Dendritic cell treated with granulocyte-macrophage colony-stimulating factor and Interleukin-4, amounts not matched to agents 40 ng/mL and 50 ng/mL, for 4 days (primary cell): Measurements from ENCODE around the gene ALCAM.

Experiments
- H3K27ac Mint-ChIP-seq: one replicate; pipeline ENCODE4 v1.8.0; 2022; ENCODE audit warnings: mild to moderate bottlenecking, mixed read lengths
- H3K27me3 Mint-ChIP-seq: one replicate; pipeline ENCODE4 v1.8.0; 2022; ENCODE audit warnings: mild to moderate bottlenecking, mixed read lengths
- H3K36me3 Mint-ChIP-seq: one replicate; pipeline ENCODE4 v1.8.0; 2022; ENCODE audit warnings: low read depth, mixed read lengths
- H3K4me1 Mint-ChIP-seq: one replicate; pipeline ENCODE4 v1.8.0; 2022; ENCODE audit warnings: low read depth, mixed read lengths
- H3K4me3 Mint-ChIP-seq: one replicate; pipeline ENCODE4 v1.8.0; 2022; ENCODE audit warnings: mild to moderate bottlenecking, moderate library complexity, mixed read lengths
- H3K9me3 Mint-ChIP-seq: one replicate; pipeline ENCODE4 v1.8.0; 2022; ENCODE audit warnings: mixed read lengths
- intact Hi-C: fragments of 100-400 bp; cut with micrococcal nuclease; formaldehyde crosslinking; loops from one replicate; pipeline ENCODE4 v1.15.0; 2022

ALCAM gene

DNA sequence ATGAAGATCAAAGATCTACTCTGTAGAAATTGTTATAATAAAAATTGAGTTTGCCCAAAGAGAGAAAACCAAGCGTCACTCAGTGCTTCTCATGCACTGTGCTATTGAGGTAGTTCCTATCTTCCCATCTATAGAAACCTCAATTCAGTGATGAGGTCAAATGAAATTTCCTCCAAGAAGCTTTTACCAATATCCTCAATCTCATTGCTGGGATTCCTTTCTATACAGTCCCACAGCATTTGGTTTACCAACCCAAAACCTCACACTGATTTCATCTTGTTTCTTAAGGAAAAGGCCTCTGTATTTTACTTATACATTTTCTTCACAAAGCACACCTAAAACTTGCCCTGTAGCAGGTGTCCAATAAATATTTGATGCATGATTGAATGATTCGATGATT lies 147.2 kb downstream of the ALCAM start:
- intact Hi-C loops: loop anchor here (10.0 kb wide), 1 partner anchor 919 kb away; no protein-coding TSS in a partner anchor
- no peak overlapping the region for H3K27ac Mint-ChIP-seq

GRCh38 chr3:105515372-105515771 lies 148.7 kb downstream of the ALCAM start:
- no peaks in the 10 kb centered on the region for H3K27me3 Mint-ChIP-seq
- intact Hi-C loops: loop anchor here (5.0 to 10.0 kb wide), 3 partner anchors 921 to 1413 kb away; no protein-coding TSS in a partner anchor
- no peaks in the 10 kb centered on the region for H3K4me1 Mint-ChIP-seq
- H3K4me3 Mint-ChIP-seq: no peak overlapping the region
- H3K27ac Mint-ChIP-seq: no peak overlapping the region
- H3K9me3 Mint-ChIP-seq: no peaks in the 10 kb centered on the region
- H3K36me3 Mint-ChIP-seq: no peaks in the 10 kb centered on the region

More for the DNA sequence above, 147.2 kb downstream of the ALCAM start:
- no peaks in the 10 kb centered on the region for H3K36me3 Mint-ChIP-seq
- H3K4me3 Mint-ChIP-seq: no peak overlapping the region
- no peaks in the 10 kb centered on the region for H3K9me3 Mint-ChIP-seq
- H3K27me3 Mint-ChIP-seq: no peaks in the 10 kb centered on the region
- no peaks in the 10 kb centered on the region for H3K4me1 Mint-ChIP-seq

DNA sequence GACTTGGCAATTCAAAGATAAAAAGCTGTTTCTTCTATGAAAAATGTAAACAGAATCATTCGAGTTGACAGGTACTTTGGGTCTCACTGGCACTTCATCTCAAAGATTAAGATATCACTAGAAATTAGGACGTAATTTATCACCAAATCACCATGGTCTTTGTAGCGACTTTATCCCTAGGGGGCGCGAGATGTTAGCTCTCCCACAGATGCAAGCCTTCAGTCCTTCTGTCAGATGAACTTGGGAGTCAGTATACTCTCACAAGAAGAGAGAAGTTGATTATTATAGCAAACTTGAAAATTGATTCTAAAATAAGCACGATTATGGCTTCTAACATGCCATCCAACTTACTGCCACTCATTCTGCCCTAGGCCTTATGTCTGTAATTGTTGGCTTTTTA lies 150.3 kb downstream of the ALCAM start:
- Mint-ChIP-seq H3K27ac (no peak overlapping the region), H3K4me3 (no peak overlapping the region), H3K36me3 (no peaks in the 10 kb centered on the region), H3K4me1 (no peaks in the 10 kb centered on the region), H3K9me3 (no peaks in the 10 kb centered on the region), H3K27me3 (no peaks in the 10 kb centered on the region)
- intact Hi-C loops: loop anchor here (5.0 to 10.0 kb wide), 3 partner anchors 922 to 1415 kb away; no protein-coding TSS in a partner anchor

- Mint-ChIP-seq H3K4me1 (no peaks in the 10 kb centered on the region), H3K27ac (no peak overlapping the region), H3K27me3 (no peaks in the 10 kb centered on the region), H3K4me3 (no peak overlapping the region), H3K36me3 (no peaks in the 10 kb centered on the region), H3K9me3 (no peaks in the 10 kb centered on the region)
- intact Hi-C loops: loop anchor here (2.0 to 10.0 kb wide), 5 partner anchors 149 to 1416 kb away; no protein-coding TSS in a partner anchor
Observed at GRCh38 chr3:105518203-105518602, 151.5 kb downstream of the ALCAM start.

DNA sequence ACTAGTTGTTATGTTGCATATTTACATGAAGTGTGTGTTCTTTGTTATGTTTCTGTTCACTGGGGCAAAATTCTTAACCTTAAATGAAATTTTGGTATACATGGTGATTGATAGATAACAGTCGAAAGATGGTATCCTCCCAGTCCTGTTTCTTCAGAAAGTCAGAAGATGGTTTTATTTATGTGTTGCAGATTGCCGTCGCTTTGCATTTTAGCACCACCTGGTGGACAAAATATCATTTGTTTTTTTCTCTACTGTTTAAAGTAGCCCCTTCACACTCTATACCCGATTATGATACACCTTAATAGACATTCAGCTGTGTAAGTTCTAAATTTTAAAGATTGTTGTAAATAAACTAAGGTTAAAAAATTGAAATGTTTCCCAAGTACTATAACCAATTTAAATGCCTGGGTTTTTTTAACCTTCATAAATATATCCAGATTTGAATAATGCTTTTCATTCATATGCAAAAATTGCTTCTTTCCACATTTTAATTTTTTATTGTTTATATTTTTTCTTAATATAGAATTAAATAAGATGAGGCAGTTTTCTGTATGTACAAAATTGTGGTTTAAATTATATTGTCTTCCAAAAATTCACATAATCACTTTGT lies 152.2 kb downstream of the ALCAM start:
- Mint-ChIP-seq H3K4me3 (no peak overlapping the region), H3K27me3 (no peaks in the 10 kb centered on the region), H3K36me3 (no peaks in the 10 kb centered on the region), H3K4me1 (no peaks in the 10 kb centered on the region), H3K9me3 (no peaks in the 10 kb centered on the region), H3K27ac (no peak overlapping the region)
- intact Hi-C loops: loop anchor here (2.0 to 10.0 kb wide), 5 partner anchors 150 to 1417 kb away; no protein-coding TSS in a partner anchor

- Mint-ChIP-seq H3K4me3 (no peak overlapping the region), H3K4me1 (no peaks in the 10 kb centered on the region), H3K27me3 (no peaks in the 10 kb centered on the region), H3K36me3 (peaks cover 4% of the 10 kb centered on the region), H3K27ac (no peak overlapping the region), H3K9me3 (no peaks in the 10 kb centered on the region)
- intact Hi-C loops: loop anchor here (10.0 kb wide), 1 partner anchor 1083 kb away; no protein-coding TSS in a partner anchor
Observed at GRCh38 chr3:105521770-105522169, 155.1 kb downstream of the ALCAM start.

DNA sequence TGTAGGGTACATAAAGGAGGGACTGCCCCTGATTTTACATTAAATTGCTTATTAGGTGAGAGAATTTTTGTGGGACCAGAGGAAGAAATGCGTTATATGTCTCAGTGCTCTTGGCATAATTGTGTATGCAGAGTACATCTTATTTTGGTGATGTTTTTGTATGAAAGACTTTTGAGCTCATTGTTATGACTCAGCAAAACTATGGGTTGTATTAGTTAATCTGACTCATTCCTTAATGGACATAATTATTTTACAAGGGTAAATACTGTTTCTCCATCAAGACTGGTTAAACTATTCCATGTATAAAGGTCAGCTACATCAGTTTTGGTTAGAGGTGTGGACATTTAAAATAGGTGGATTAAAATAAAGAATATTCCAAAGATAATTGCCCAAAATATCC lies 156.8 kb downstream of the ALCAM start:
- intact Hi-C loops: loop anchor here (10.0 kb wide), 1 partner anchor 1081 kb away; no protein-coding TSS in a partner anchor
- H3K36me3 Mint-ChIP-seq: peaks cover 4% of the 10 kb centered on the region
- H3K4me1 Mint-ChIP-seq: no peaks in the 10 kb centered on the region
- no peaks in the 10 kb centered on the region for H3K9me3 Mint-ChIP-seq
- H3K4me3 Mint-ChIP-seq: no peak overlapping the region
- H3K27me3 Mint-ChIP-seq: no peaks in the 10 kb centered on the region
- H3K27ac Mint-ChIP-seq: no peak overlapping the region

GRCh38 chr3:105525531-105525930 lies 158.8 kb downstream of the ALCAM start:
- H3K27ac Mint-ChIP-seq: no peak overlapping the region
- no peaks in the 10 kb centered on the region for H3K9me3 Mint-ChIP-seq
- no peak overlapping the region for H3K4me3 Mint-ChIP-seq
- H3K27me3 Mint-ChIP-seq: no peaks in the 10 kb centered on the region
- H3K4me1 Mint-ChIP-seq: no peaks in the 10 kb centered on the region
- peaks cover 4% of the 10 kb centered on the region for H3K36me3 Mint-ChIP-seq
- intact Hi-C loops: loop anchor here (10.0 kb wide), 1 partner anchor 1079 kb away; no protein-coding TSS in a partner anchor

DNA sequence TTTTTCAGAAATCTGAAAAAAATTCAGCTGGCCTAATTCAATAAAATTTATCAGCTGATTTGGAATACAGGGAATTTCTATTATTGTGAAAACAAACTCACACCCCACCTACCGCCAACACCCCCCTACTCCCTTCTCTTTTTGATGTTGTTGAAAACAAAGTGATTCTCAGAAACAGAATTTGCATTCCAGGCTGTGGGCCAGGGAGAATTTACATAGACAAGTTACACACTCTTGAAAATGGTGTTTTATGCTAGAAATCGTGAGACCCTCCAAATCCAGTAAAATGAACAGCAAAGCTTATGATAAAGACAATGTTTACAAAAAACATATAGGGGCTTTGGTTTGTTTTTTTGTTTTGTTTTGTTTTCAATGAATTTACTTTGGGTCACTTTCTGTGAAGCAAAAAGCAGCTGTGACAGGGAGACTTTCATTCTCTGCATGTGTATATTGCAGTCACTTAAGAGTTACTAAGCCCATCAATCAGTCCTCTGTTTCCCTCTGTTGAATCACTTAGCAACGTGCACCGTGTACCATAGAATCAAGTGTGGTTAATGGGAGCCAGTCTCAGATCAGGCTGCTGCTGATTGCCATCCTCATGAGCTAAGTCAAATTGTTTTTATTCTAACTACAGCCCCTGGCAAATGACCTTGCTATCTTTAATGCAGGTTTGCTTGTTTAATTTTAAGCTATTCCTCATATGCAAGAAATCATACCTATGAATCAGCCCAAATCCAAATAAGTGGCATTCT lies 159.8 kb downstream of the ALCAM start:
- H3K36me3 Mint-ChIP-seq: peaks cover 4% of the 10 kb centered on the region
- no peaks in the 10 kb centered on the region for H3K9me3 Mint-ChIP-seq
- intact Hi-C loops: loop anchor here (10.0 kb wide), 1 partner anchor 1078 kb away; no protein-coding TSS in a partner anchor
- H3K4me1 Mint-ChIP-seq: no peaks in the 10 kb centered on the region
- H3K27ac Mint-ChIP-seq: no peak overlapping the region
- no peaks in the 10 kb centered on the region for H3K27me3 Mint-ChIP-seq
- no peak overlapping the region for H3K4me3 Mint-ChIP-seq

- intact Hi-C loops: loop anchor here (10.0 kb wide), 1 partner anchor 1077 kb away; no protein-coding TSS in a partner anchor
- no peaks in the 10 kb centered on the region for H3K27me3 Mint-ChIP-seq
- peaks cover 12% of the 10 kb centered on the region for H3K36me3 Mint-ChIP-seq
- H3K4me3 Mint-ChIP-seq: no peak overlapping the region
- no peaks in the 10 kb centered on the region for H3K4me1 Mint-ChIP-seq
- no peak overlapping the region for H3K27ac Mint-ChIP-seq
- no peaks in the 10 kb centered on the region for H3K9me3 Mint-ChIP-seq
Observed at GRCh38 chr3:105527535-105527934, 160.8 kb downstream of the ALCAM start.

DNA sequence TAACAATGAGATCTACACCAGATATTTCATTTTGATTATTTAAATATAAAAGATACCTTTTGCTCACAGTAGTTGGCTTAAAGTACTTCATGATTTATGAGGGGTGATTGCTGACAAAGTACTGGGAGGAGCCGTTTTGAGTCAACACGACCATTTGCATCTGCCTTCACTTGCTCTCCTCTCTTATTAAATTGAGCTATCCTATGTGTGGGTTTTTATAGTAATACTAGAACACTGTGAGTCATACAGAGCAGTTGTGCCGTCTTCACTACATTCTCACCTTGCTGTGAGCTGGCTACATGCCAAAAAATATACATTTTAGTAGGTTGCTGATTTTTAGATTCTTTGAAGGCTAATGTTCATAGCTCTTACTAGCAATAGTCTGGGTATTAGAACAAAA lies 161.2 kb downstream of the ALCAM start:
- intact Hi-C loops: loop anchor here (10.0 kb wide), 1 partner anchor 1077 kb away; no protein-coding TSS in a partner anchor
- H3K27ac Mint-ChIP-seq: no peak overlapping the region

GRCh38 chr3:105528955-105529354 lies 162.2 kb downstream of the ALCAM start:
- H3K36me3 Mint-ChIP-seq: peaks cover 16% of the 10 kb centered on the region
- intact Hi-C loops: loop anchor here (10.0 kb wide), 1 partner anchor 1076 kb away; no protein-coding TSS in a partner anchor
- H3K4me1 Mint-ChIP-seq: no peaks in the 10 kb centered on the region
- H3K9me3 Mint-ChIP-seq: no peaks in the 10 kb centered on the region
- no peaks in the 10 kb centered on the region for H3K27me3 Mint-ChIP-seq
- H3K27ac Mint-ChIP-seq: no peak overlapping the region
- no peak overlapping the region for H3K4me3 Mint-ChIP-seq

More for the DNA sequence above, 161.2 kb downstream of the ALCAM start:
- no peaks in the 10 kb centered on the region for H3K4me1 Mint-ChIP-seq
- H3K27me3 Mint-ChIP-seq: no peaks in the 10 kb centered on the region
- no peak overlapping the region for H3K4me3 Mint-ChIP-seq
- no peaks in the 10 kb centered on the region for H3K9me3 Mint-ChIP-seq
- peaks cover 16% of the 10 kb centered on the region for H3K36me3 Mint-ChIP-seq

DNA sequence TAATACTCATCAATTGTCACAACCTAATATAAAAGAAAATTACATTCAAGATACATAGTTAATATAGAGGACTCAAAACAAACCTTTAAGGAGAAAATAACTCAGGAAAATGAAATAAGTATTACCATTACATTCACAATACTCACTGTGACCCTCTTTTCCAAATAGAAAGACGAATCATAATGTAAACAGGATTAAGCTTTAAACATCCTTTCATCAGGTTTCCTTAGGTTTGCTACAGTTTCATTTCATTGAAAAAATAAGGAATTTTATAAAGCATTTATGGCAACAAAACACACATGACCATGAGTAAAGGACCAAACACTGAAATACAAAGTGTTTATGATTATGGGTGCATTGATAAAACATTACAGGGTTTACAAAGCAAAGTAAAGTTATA lies 162.7 kb downstream of the ALCAM start:
- H3K27ac Mint-ChIP-seq: no peak overlapping the region
- no peaks in the 10 kb centered on the region for H3K4me1 Mint-ChIP-seq
- H3K9me3 Mint-ChIP-seq: no peaks in the 10 kb centered on the region
- H3K27me3 Mint-ChIP-seq: no peaks in the 10 kb centered on the region
- no peak overlapping the region for H3K4me3 Mint-ChIP-seq
- peaks cover 13% of the 10 kb centered on the region for H3K36me3 Mint-ChIP-seq
- intact Hi-C loops: loop anchor here (10.0 kb wide), 1 partner anchor 1075 kb away; no protein-coding TSS in a partner anchor

DNA sequence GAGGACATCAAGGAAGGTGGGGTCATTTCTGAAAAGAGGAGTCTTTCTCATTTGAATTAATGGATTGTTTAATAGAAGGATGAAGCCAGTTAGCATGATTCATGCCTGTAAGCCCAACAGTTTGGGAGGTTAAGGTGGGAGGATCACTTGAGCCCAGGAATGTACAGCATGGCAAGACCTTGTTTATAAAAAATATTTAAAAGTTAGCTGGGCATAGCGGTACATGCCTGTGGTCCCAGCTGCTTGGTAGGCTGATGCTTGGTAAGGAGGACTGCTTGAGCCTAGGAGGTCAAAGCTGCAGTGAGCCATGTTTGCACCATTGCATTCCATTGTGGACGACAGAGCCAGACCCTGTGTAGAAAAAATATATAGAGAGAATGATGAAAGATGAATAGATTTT lies 165.5 kb downstream of the ALCAM start:
- peaks cover 25% of the 10 kb centered on the region for H3K36me3 Mint-ChIP-seq
- no peak overlapping the region for H3K4me3 Mint-ChIP-seq
- no peaks in the 10 kb centered on the region for H3K4me1 Mint-ChIP-seq
- intact Hi-C loops: no loop called here
- no peak overlapping the region for H3K27ac Mint-ChIP-seq
- H3K9me3 Mint-ChIP-seq: no peaks in the 10 kb centered on the region
- no peaks in the 10 kb centered on the region for H3K27me3 Mint-ChIP-seq
